WTC11 (cell line): ENCODE measurements around the gene CLEC16A.

ENCODE experiments used
- CREB1 ChIP-seq: sonication (generic); formaldehyde crosslinking; IDR thresholded peaks from 2 replicates; pipeline ENCODE4 v1.8.0; 2023; ENCODE audit warnings: mild to moderate bottlenecking, missing genetic modification reagents
- FOXJ3 ChIP-seq: sonication (generic); formaldehyde crosslinking; IDR thresholded peaks from 2 replicates; pipeline ENCODE4 v1.9.0; 2021; ENCODE audit warnings: missing genetic modification reagents, mild to moderate bottlenecking, borderline replicate concordance
- FOXK1 ChIP-seq: sonication (generic); formaldehyde crosslinking; IDR thresholded peaks from 2 replicates; pipeline ENCODE4 v1.8.0; 2022; ENCODE audit warnings: mild to moderate bottlenecking, moderate library complexity, missing genetic modification reagents
- FOXP1 ChIP-seq: sonication (generic); formaldehyde crosslinking; IDR thresholded peaks from 2 replicates; pipeline ENCODE4 v1.8.0; 2022; ENCODE audit warnings: missing genetic modification reagents, mild to moderate bottlenecking, moderate library complexity, borderline replicate concordance
- HMGA2 ChIP-seq: fragments of 250-450 bp; sonication (Bioruptor Pico); IDR thresholded peaks from 2 replicates; pipeline ENCODE4 v1.4.0; 2021; ENCODE audit warnings: mild to moderate bottlenecking, moderate library complexity
- TP53 ChIP-seq: sonication (generic); formaldehyde crosslinking; IDR thresholded peaks from 2 replicates; pipeline ENCODE4 v1.8.1; 2023; ENCODE audit warnings: mild to moderate bottlenecking, missing genetic modification reagents
- ZNF138 ChIP-seq: sonication (generic); formaldehyde crosslinking; conservative IDR thresholded peaks from 2 replicates; pipeline ENCODE4 v1.8.1; 2022; ENCODE audit warnings: mild to moderate bottlenecking, moderate library complexity, missing genetic modification reagents
- ZNF416 ChIP-seq: fragments of 250-450 bp; sonication (Bioruptor Pico); IDR thresholded peaks from 2 replicates; pipeline ENCODE4 v1.9.0; 2021; ENCODE audit warnings: mild to moderate bottlenecking, inconsistent platforms
- TF ChIP-seq, protein P1 (sequence below): fragments of 200-600 bp; IDR thresholded peaks from 2 replicates; pipeline ENCODE4 v1.8.0; 2022; ENCODE audit warnings: antibody characterized with exemption
- TF ChIP-seq, protein P2 (sequence below): sonication (generic); formaldehyde crosslinking; IDR thresholded peaks from 2 replicates; pipeline ENCODE4 v1.8.0; 2022; ENCODE audit warnings: missing genetic modification reagents
- TF ChIP-seq, protein P3 (sequence below): sonication (generic); formaldehyde crosslinking; IDR thresholded peaks from 2 replicates; pipeline ENCODE4 v1.8.0; 2023; ENCODE audit warnings: mild to moderate bottlenecking, missing genetic modification reagents
- TF ChIP-seq, protein P4 (sequence below): sonication (generic); formaldehyde crosslinking; IDR thresholded peaks from 2 replicates; pipeline ENCODE4 v1.8.1; 2022; ENCODE audit warnings: missing genetic modification reagents, borderline replicate concordance
- TF ChIP-seq, protein P5 (sequence below): fragments of 250-450 bp; sonication (Bioruptor Pico); IDR thresholded peaks from 2 replicates; pipeline ENCODE4 v2.1.2; 2022; ENCODE audit warnings: mild to moderate bottlenecking, moderate library complexity
- TF ChIP-seq, protein P6 (sequence below): sonication (generic); formaldehyde crosslinking; conservative IDR thresholded peaks from 2 replicates; pipeline ENCODE4 v1.8.1; 2022; ENCODE audit warnings: mild to moderate bottlenecking, missing genetic modification reagents

DNA sequence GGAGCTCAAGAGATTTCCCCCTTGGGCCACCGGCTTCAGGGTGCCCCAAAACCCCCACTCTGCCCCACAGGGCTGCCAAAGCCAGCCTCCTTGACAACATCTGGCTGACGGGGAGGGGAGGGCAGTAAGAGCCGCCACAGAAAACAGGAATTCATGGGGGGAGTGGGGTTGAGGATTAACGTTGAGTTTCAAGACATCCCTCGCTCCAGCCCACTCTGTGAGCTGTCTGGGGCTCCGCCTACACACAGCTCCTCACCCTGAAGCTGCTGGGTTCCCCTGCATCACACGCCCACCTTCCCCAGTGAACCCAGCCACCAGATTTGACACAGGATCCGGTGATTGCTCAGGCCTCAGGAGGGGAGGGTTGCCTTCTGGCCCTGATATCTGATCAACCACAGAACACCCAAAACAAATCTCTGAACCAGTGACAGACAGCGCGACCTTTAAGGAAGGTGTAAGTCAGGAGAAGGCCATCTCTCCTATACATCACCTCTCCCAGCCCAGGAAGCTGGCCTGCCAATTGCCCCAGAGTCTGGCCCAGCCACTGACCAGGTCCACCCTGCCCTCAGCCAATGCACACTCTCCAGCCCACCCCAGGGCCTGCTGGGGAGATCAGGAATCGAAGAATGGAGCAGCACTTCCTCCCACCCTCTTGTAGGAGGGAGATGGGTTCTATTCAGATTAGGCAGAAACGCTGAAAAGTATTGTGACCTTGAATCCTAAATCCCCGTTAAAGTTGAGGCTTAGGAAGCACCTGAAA is 132.1 kb downstream of the CLEC16A start:
- TF ChIP-seq, protein P1, sequence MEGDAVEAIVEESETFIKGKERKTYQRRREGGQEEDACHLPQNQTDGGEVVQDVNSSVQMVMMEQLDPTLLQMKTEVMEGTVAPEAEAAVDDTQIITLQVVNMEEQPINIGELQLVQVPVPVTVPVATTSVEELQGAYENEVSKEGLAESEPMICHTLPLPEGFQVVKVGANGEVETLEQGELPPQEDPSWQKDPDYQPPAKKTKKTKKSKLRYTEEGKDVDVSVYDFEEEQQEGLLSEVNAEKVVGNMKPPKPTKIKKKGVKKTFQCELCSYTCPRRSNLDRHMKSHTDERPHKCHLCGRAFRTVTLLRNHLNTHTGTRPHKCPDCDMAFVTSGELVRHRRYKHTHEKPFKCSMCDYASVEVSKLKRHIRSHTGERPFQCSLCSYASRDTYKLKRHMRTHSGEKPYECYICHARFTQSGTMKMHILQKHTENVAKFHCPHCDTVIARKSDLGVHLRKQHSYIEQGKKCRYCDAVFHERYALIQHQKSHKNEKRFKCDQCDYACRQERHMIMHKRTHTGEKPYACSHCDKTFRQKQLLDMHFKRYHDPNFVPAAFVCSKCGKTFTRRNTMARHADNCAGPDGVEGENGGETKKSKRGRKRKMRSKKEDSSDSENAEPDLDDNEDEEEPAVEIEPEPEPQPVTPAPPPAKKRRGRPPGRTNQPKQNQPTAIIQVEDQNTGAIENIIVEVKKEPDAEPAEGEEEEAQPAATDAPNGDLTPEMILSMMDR, result no peak
- TF ChIP-seq TP53 (CRISPR knock-in tag) (no peak), FOXK1 (CRISPR knock-in tag) (no peak), CREB1 (CRISPR knock-in tag) (no peak), FOXP1 (CRISPR knock-in tag) (no peak), FOXJ3 (no peak), ZNF416 (CRISPR knock-in tag) (no peak), HMGA2 (CRISPR knock-in tag) (no peak), ZNF138 (CRISPR knock-in tag) (no peak)
- TF ChIP-seq, protein P2, sequence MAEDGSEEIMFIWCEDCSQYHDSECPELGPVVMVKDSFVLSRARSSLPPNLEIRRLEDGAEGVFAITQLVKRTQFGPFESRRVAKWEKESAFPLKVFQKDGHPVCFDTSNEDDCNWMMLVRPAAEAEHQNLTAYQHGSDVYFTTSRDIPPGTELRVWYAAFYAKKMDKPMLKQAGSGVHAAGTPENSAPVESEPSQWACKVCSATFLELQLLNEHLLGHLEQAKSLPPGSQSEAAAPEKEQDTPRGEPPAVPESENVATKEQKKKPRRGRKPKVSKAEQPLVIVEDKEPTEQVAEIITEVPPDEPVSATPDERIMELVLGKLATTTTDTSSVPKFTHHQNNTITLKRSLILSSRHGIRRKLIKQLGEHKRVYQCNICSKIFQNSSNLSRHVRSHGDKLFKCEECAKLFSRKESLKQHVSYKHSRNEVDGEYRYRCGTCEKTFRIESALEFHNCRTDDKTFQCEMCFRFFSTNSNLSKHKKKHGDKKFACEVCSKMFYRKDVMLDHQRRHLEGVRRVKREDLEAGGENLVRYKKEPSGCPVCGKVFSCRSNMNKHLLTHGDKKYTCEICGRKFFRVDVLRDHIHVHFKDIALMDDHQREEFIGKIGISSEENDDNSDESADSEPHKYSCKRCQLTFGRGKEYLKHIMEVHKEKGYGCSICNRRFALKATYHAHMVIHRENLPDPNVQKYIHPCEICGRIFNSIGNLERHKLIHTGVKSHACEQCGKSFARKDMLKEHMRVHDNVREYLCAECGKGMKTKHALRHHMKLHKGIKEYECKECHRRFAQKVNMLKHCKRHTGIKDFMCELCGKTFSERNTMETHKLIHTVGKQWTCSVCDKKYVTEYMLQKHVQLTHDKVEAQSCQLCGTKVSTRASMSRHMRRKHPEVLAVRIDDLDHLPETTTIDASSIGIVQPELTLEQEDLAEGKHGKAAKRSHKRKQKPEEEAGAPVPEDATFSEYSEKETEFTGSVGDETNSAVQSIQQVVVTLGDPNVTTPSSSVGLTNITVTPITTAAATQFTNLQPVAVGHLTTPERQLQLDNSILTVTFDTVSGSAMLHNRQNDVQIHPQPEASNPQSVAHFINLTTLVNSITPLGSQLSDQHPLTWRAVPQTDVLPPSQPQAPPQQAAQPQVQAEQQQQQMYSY (CRISPR knock-in tag), result no peak
- TF ChIP-seq, protein P3, sequence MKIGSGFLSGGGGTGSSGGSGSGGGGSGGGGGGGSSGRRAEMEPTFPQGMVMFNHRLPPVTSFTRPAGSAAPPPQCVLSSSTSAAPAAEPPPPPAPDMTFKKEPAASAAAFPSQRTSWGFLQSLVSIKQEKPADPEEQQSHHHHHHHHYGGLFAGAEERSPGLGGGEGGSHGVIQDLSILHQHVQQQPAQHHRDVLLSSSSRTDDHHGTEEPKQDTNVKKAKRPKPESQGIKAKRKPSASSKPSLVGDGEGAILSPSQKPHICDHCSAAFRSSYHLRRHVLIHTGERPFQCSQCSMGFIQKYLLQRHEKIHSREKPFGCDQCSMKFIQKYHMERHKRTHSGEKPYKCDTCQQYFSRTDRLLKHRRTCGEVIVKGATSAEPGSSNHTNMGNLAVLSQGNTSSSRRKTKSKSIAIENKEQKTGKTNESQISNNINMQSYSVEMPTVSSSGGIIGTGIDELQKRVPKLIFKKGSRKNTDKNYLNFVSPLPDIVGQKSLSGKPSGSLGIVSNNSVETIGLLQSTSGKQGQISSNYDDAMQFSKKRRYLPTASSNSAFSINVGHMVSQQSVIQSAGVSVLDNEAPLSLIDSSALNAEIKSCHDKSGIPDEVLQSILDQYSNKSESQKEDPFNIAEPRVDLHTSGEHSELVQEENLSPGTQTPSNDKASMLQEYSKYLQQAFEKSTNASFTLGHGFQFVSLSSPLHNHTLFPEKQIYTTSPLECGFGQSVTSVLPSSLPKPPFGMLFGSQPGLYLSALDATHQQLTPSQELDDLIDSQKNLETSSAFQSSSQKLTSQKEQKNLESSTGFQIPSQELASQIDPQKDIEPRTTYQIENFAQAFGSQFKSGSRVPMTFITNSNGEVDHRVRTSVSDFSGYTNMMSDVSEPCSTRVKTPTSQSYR (CRISPR knock-in tag), result no peak
- TF ChIP-seq, protein P4, sequence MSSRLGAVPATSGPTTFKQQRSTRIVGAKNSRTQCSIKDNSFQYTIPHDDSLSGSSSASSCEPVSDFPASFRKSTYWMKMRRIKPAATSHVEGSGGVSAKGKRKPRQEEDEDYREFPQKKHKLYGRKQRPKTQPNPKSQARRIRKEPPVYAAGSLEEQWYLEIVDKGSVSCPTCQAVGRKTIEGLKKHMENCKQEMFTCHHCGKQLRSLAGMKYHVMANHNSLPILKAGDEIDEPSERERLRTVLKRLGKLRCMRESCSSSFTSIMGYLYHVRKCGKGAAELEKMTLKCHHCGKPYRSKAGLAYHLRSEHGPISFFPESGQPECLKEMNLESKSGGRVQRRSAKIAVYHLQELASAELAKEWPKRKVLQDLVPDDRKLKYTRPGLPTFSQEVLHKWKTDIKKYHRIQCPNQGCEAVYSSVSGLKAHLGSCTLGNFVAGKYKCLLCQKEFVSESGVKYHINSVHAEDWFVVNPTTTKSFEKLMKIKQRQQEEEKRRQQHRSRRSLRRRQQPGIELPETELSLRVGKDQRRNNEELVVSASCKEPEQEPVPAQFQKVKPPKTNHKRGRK (CRISPR knock-in tag), result no peak
- TF ChIP-seq, protein P5, sequence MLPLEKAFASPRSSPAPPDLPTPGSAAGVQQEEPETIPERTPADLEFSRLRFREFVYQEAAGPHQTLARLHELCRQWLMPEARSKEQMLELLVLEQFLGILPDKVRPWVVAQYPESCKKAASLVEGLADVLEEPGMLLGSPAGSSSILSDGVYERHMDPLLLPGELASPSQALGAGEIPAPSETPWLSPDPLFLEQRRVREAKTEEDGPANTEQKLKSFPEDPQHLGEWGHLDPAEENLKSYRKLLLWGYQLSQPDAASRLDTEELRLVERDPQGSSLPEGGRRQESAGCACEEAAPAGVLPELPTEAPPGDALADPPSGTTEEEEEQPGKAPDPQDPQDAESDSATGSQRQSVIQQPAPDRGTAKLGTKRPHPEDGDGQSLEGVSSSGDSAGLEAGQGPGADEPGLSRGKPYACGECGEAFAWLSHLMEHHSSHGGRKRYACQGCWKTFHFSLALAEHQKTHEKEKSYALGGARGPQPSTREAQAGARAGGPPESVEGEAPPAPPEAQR (CRISPR knock-in tag), result no peak
- TF ChIP-seq, protein P6, sequence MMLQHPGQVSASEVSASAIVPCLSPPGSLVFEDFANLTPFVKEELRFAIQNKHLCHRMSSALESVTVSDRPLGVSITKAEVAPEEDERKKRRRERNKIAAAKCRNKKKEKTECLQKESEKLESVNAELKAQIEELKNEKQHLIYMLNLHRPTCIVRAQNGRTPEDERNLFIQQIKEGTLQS (CRISPR knock-in tag), result no peak
